GM19238 (cell line): ENCODE results near the gene KRTAP5-5.
"Not testable (repeated sequence)": the region's sequence is repeated elsewhere in the genome, so short reads cannot be mapped to it uniquely, and the experiment has no call there.

Source experiments
- DNase-seq: peaks from one replicate; pipeline ENCODE4 v3.0.0; 2011; ENCODE audit warnings: low spot score; ENCODE audit not compliant: insufficient read length

KRTAP5-5 gene

DNA sequence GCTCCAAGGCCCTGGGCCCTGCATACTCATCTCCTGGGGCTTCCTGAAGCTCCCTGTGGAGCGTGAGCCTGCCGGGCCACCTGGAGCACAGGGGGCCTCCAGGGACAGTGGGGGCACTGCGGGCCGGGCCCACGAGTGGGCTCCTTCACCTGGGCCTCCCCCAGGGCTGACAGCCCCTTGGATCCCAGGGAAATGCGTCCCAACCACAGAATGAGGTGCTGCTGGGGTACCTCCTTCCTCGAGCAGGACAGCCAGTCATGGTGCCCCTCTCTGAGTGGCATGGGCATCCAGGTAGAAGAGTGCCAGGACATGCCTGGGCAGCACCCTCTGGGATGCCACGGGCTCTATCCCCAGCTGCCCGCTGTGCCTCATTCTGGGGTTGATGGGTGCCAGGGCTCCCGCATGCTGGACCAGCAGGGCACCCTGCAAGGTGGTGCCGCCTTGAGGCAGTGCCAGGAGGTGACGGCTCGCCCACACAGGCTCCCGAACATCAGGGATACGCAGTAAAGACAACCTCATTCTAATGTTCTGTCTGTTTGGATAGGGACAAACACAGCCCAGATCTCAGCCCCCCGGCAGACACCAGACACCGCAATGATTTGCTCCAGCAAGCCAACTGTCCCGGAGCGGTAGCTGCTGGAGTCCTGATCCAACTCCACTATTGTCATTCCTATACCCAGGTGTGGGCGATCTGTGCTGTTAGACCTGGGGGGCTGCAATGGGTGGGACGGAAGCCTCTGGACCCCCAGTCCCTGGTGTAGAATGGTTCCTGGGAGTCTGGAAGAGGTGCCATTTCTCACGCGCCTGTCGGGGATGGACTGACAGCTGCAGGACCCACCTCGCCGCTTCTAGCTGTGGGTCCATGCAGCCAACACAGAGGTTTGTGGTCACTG is 25.8 kb downstream of the KRTAP5-5 start:
- no peak for DNase-seq

DNA sequence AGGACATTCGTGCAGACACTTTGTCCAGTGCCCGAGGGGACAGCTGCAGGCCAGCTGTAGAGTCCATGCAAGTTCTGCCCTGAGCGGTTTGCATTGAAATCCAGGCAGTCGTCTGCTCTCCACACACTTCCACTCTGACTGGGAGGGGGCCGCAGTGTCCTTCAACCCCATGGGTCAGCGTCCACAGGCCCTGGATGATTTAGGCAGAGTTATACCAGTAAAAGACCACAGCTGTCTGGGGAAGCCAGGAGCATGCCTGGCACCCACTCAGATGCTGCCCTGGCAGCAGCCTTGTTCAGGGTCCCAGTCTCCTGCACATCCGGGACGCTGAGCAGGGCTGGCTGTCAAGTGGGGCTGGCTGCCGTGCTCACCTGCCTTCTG is 26.5 kb downstream of the KRTAP5-5 start:
- no peak for DNase-seq

DNA sequence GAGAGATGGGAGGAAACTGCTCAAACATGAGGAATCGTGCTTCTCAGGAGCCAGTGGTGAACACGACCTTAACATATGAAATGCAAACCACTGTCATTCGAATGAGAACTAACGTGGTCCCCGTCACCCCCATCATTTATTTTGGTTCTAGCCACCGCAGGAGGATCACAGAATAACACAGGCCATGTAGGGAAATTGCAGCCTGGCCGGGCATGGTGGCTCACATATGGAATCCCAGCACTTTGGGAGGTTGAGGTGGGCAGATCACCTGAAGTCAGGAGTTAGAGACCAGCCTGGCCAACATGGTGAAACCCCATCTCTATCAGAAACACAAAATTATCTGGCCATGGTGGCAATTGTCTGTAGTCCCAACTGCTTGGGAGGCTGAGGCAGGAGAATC is 27.1 kb downstream of the KRTAP5-5 start:
- no peak for DNase-seq

DNA sequence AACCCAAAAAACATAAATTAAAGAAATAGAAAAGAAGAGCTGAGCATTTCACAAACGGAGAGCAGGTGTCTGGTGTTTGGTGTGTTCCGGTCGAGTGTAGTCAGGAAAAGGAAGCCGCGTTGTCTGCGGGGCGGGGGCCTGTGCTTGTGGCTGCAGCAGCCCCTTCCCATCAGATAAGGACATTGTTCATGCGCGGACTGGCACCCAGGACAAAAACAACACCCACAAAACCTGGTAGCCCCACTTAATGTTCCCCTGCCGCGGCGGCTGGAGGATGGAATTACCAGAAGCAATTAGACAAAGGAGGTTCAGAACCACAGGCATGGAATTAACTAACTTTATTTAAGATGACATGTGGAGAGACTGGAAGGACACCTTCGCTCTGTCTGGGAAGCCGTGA is 29.9 kb downstream of the KRTAP5-5 start:
- DNase-seq = no peak

DNA sequence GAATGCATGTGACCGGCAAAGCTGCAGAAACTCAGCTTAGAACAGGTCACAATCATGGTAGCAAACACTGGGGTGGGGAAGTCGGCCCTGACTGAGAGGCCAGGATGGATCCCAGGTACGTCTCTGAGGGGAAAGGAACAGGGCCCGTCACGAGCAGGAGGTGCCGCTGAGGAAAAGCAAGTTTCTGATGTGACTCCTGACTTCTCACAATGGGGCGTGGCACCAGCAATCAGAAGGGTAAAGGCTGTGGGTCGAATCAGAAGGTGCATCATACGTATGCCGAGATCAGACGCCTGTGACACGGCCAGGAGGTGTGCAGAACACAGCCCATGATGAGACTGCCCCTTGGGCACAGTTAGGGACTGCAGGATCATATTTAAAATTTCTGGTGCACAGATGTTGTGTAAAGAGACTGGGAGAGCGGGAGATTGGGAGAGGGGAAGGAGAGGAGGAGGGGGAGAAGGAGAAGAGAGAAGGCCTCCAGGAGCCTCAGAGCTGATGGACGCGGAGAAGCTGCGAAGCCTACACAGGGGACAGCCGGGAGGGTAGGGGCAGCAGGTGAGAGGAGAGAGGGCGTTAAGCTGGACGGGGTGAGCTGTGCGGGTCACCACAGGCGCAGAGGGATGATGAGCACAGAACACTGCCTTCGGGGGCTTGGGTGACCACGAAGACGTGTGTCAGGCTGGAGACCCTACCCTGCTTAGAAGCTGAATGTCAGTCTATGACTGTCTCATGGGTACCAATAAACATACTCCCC is 30.7 kb downstream of the KRTAP5-5 start:
- DNase-seq = no peak

DNA sequence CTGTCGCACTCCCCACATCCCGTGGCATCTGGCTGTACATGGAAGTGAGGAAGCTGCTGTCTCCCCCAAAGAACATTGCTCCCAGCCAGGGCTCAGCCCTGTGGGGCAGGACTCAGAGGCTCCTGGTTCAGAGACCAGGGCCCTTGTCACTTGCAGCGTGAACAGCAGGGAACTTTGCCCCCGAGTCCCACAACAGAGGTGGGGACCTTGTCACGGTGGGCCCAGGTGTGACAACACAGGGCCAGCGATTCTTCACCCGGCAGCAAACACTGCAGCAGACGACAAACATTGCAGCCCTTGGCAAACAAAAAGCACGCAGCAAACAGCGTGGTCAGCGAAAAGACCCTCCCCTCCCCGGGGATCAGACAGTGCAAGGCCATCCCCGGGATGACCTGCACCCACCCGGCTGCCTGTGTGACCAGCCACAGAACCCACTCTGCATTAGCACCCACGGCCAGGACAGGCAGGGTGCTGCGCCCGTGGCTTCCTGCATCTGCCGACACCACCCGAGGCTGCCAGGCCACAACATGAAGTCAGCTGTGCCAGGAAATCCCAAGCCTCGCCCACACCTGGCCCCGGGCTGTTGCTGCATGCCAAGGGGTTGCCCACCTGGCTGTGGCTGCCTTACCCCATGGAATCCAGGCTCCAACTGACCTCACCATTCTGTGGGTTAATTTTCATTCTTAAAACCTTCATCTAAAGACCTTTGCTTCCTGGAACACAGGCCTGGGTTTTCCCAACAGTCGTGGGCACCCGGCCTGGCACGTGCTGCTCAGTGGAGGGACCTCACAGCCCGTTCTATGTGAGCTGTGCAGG is 32.1 kb downstream of the KRTAP5-5 start:
- DNase-seq = not testable (repeated sequence)

DNA sequence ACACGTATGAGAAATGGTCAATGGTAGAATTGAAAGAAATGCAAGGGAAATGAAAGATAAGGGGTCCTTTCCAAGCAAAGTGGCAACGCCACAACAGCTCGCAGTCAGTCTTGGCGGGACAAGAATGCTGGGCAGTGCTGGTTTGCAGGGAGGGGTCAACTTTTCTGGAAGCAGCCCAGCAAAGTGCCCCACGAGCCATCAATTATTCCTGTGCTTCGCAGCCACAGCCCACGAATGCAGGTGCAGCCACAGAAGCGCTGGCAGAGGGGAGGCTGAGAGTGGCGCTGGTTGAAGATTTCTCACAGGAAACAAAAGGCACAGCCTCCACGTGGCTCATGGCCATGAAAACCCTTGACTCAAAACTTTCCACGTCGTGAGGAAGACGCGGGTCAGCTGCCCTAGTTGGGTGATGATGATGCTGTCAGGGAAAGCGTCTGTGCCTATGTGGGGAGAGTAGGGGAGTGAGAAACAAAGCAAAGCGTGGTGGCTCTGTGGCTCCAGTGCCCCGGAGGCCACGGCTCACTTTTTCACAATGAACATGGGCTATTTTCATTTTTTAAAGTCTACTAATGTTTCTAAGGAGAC is 33.2 kb downstream of the KRTAP5-5 start:
- not testable (repeated sequence) for DNase-seq

DNA sequence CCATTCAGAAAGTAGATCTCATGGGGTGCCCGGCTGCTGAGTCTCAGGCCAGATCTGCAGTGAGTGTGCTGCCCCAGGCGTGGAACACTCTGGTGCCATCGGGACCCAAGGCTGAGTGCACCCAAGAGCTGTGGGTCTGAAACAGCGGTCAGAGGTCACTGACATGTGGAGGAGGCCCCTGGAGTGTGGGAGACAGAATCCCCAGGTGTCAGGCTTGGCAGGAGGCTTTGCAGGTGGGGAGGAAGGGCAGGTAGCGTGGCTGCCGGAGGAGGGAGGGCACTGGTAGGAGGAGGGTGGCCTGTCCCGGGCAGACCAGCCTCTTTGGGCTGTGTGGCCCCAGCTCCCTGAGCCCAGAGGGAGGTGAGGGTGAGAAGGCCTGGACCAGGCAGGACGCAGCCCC is 35.7 kb downstream of the KRTAP5-5 start:
- DNase-seq = no peak

DNA sequence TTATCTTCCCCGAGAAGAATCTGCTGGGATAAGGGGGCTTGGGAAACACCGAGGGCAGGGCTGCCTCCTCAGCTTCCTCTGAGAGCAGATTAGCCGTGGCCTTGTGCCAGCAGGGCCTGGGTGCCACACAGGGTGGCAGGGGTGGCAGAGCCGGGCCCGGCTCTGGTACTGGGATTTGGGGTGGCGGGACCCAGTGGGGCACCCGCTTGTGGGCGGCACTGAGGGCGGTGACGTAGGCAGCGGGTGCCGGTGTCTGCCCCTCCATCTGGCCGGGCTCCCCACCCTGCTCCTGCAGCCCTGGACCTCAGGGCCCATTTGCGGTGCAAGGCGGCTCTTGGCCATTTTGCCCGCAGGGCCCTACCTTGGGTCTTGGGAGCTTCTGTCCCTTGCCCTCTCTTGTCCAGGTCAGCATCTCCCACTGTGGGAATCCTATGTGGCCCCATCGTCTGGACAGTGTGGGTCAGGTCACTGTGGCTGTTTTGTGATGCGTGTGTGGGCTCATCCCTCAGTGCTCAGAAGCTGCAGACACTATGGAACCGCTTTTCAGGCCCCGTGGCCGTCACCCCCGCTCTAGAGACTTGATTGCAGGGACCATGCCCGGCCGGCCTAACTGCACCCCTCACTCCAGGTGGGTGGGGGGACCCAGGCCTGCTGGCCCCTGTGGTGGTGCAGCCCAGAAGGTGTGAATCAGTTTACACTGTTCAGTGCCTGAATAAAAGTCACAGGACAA is 37.7 kb downstream of the KRTAP5-5 start:
- DNase-seq = no peak

DNA sequence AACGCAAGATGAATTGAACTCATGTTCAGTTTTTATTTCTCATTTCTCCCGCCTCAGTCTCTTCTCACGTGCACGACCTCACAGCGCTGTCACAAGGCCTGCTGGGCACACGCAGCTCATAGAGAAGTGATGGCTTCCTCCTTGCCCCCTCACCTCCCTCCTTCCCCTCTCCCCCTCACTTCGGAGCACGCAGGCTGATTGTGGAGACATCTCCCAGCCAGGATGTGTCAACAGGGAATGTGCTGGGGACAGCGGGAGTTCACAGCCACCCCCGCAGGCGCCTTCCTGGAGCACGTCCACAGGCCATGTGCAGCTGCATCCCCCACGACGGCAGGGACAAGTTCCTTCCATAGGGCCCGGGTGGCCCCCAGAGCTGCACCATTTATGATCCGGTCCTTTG is 38.3 kb downstream of the KRTAP5-5 start:
- no peak for DNase-seq

DNA sequence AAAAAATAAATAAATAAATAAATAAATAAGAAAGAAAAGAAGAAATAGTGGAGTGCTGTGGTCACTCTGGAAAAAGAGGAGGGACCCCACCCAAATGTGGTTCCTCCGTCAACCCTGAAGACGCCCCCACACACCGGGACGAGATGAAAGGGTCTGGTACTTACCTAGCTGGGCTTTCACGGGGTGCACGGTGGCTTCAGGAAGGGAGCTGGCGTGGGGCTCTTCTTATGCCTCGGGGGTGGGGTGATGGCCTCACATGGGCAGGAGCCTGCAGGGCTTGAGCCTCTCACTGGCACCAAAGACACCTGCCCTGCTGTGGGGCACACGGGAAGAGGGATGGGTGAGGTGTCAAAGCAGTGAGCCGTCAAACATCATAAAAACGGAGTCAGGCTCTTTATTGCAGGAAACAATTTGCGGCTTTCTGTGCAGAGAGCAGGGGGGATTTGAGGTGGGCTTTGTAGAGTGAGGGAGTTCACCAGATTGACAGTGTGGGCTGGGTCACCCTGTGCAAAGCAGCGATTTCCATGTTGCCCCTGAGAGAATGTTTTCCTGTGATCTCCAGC is 39.4 kb downstream of the KRTAP5-5 start:
- DNase-seq = no peak

DNA sequence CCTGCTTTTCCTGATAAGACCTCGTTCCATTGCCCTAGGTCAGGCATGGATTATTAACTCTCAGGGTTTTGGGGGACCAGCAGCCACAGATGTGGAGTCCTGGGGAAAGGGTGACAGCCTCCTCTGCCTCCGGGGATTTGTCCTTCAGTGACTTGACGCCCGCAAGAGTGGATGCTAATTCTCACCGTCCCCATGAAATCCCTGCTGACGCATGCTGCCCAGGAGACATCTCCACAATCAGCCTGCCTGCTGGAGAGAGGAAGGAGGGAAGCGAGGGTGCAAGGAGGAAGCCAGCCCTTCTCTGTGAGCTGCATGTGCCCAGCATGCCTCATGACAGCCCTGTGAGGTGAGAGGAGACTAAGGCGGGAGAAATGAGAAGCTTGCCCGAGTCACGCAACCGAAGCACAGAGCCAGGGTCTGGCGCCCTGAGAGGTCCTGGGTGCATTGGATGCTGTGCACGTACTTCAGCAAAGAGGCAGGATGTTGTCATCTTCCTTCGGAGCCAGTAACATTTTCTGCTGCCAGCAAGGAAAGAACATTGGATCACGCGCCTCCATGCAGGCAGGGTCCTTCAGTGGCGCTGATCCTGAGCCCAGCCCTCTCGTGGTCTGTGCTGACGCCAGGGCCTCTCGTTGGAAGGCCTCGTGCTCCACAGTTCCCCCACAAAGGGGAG is 40.1 kb downstream of the KRTAP5-5 start:
- DNase-seq = no peak

DNA sequence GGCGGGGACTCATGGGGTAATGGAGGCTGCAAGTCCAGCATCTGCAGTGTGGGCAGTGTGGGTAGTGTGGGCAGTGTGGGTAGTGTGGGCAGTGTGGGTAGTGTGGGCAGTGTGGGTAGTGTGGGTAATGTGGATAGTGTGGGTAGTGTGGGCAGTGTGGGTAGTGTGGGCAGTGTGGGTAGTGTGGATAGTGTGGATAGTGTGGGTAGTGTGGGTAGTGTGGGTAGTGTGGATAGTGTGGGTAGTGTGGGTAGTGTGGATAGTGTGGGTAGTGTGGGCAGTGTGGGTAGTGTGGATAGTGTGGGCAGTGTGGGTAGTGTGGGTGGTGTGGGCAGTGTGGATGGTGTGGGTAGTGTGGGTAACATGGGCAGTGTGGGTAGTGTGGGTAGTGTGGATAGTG is 40.9 kb downstream of the KRTAP5-5 start:
- DNase-seq = not testable (repeated sequence)

DNA sequence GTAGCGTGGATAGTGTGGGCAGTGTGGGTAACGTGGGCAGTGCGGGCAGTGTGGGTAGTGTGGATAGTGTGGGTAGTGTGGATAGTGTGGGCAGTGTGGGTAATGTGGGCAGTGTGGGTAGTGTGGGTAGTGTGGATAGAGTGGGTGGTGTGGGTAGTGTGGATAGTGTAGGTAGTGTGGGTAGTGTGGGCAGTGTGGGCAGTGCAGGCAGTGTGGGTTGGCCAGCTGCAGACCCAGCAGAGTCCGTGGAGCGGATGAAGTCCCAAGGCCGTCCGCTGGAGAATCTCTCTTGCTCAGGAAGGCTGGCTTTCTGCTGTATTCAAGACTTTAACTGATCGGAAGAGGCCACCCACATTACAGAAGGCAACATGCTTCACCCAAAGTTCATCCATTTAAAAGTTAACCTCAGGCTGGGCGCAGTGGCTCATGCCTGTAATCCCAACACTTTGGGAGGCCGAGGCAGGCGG is 41.4 kb downstream of the KRTAP5-5 start:
- no peak for DNase-seq

DNA sequence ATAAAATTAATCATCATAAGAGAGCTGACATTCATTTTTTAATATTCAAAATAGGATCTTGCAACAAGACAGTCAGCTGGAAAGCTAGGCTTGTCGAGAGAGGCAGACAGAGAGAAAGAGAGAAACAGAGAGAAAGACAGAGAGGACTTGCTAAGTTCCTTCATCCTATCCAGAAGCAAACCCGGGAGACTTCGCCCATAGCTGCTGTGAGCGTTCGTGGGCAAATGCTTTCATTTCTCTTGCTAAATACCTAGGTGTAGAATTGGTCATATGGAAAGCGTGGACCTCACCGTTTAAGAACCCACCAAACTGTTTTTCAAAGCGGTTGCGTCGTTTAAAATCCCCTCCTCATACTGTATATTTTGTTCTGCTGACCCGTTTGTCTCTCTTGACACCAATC is 42.1 kb downstream of the KRTAP5-5 start:
- no peak for DNase-seq

DNA sequence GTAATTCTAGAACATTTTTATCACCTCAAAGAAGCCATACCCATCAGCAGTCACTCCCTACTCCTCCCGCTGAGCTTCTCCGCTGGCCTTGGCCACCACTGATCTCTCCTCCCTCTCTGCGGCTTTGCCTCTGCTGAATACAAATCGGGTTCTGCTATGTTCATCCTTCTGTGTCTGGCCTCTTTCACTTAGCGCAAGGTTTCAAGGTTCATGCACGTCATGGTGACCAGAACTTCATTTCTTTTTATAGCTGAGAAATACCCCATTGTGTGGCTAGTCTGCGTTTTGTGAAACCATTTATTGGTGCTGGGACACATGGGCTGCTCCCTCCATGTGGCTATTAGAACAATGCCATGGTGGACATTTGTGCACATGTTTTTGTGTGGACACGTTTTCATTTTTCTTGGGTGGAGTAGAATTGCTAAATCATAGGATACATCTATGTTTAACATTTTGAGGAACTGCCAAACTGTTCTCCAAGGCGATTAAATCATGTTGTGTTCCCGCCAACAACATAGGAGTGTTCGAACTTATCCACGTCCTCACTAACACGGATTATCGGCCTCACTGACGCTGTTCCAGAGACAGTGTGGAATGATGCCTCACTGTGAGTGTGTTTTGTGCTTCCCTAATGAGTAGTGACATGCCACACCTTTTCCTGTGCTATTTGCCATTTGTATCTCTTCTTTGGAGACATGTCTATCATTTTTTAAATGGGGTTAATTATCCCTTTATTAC is 43.2 kb downstream of the KRTAP5-5 start:
- no peak for DNase-seq

DNA sequence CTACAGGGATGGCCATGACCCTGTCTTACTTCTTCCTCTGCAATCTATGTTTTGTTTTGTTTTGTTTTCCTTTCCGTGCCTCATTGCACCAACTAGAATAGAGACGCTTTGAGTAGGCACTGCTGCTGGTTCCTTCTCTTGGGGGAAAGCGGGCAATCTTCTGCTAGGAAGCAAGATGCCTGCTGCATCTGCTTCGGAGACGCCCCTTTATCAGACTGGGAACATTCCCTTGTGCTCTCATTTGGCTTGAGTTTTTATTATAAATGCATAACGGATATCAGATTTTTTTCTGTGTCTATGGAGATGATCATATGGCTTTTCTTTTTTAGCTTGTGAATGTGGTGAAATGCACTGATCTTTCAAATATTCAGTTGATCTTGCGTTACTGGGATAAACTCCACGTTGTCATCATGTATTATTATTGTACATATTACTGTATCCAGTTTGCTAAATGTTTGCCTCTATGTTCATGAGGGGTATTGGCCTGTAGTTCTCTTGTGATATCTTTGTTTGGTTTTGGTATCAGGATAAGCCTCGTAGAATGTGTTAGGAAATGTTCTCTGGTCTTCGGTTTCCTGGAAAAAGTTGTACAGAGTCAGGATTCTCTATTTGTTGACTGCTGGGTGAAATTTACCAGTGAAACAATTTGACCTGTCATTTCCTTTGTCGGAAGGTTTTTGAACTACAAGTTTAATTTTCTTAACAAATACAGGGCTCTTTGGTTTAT is 44.0 kb downstream of the KRTAP5-5 start:
- DNase-seq = no peak
